HepG2 (cell line): ENCODE measurements around the gene SNX6. TPM values are rescaled to one million over a fixed set of nuclear protein-coding genes. Genes with fewer than 3 reads are reported as not detected.

ENCODE experiments used
- NKX3-1 ChIP-seq: sonication (generic); formaldehyde crosslinking; IDR thresholded peaks from 2 replicates; pipeline ENCODE4 v1.5.0; 2020; ENCODE audit warnings: missing genetic modification reagents
- SALL1 ChIP-seq: sonication (generic); formaldehyde crosslinking; IDR thresholded peaks from 2 replicates; pipeline ENCODE4 v1.8.0; 2022; ENCODE audit warnings: mild to moderate bottlenecking, missing genetic modification reagents
- SIX1 ChIP-seq: sonication (generic); formaldehyde crosslinking; IDR thresholded peaks from 2 replicates; pipeline ENCODE4 v1.4.0; 2020; ENCODE audit warnings: missing genetic modification reagents, borderline replicate concordance
- SRF ChIP-seq: IDR thresholded peaks from 2 replicates; pipeline ENCODE4 v1.6.1; 2011; ENCODE audit warnings: mild to moderate bottlenecking, low read depth, low read length, moderate library complexity
- ZHX2 ChIP-seq, 2 experiments: sonication (generic) in 1 of 2; formaldehyde crosslinking in 1 of 2; IDR thresholded peaks; 2 replicates each; pipeline versions ENCODE4 v1.6.1 to v1.9.0; 2014 to 2022; ENCODE audit warnings: antibody characterized with exemption in 1 of 2, borderline replicate concordance in 1 of 2, inconsistent platforms in 1 of 2, low read depth in 1 of 2, missing genetic modification reagents in 1 of 2
- ZNF124 ChIP-seq: sonication (generic); formaldehyde crosslinking; IDR thresholded peaks from 2 replicates; pipeline ENCODE4 v1.4.0; 2020; ENCODE audit warnings: missing genetic modification reagents
- ZNF383 ChIP-seq: sonication (generic); formaldehyde crosslinking; IDR thresholded peaks from 2 replicates; pipeline ENCODE4 v1.4.0; 2020; ENCODE audit warnings: missing genetic modification reagents, mild to moderate bottlenecking, borderline replicate concordance
- polyA plus RNA-seq, 8 experiments: library from polyadenylated mRNA; depleted of rRNA in 3 of 8; stranded (reverse) in 7 of 8; unstranded in 1 of 8; fragments of >200 nt; fragmentation: Illumina TruSeq in 4 of 8; extraction: Trizol in 4 of 8; gene quantifications; 2 replicates each; pipeline versions ENCODE4 v1.2.1 to v1.2.3, GENCODE V29; 2011 to 2016; ENCODE audit warnings: low read depth in 4 of 8, missing spikeins in 1 of 8, mixed read lengths in 1 of 8; ENCODE audit not compliant: insufficient read depth in 1 of 8
- total RNA-seq, 5 experiments: library from RNA; depleted of rRNA; stranded (reverse); fragments of >200 nt; fragmentation: Illumina TruSeq; extraction: Trizol; gene quantifications; 2 replicates each; pipeline ENCODE4 v1.2.3, GENCODE V29; 2016; ENCODE audit warnings: low read depth in 1 of 5

Gene SNX6
- total and polyA plus RNA-seq, 2 of the 13 experiments (the other 11 are each of a cell fraction or from before 2014, with no cell fraction given): 92.3 to 169 TPM

- TF ChIP-seq ZHX2 (IDR thresholded peaks at IDR 0.05; ENCODE audit: low read depth): no peak
- no peak for TF ChIP-seq ZHX2 (CRISPR knock-in tag; IDR thresholded peaks at IDR 0.05; ENCODE audit: borderline replicate concordance)
- no peak for TF ChIP-seq ZNF383 (CRISPR knock-in tag)
- no peak for TF ChIP-seq NKX3-1
- no peak for TF ChIP-seq SALL1 (CRISPR knock-in tag)
- TF ChIP-seq SRF: no peak
- no peak for TF ChIP-seq ZNF124 (CRISPR knock-in tag)
- no peak for TF ChIP-seq SIX1 (CRISPR knock-in tag)
These were observed 3.8 kb upstream of the SNX6 start (continued) for GRCh38 chr14:34633742-34634141.
